Myocyte (in vitro differentiated cells): Measurements from ENCODE around the gene NCOA5. TPM values are rescaled to one million over a fixed set of nuclear protein-coding genes. Genes with fewer than 3 reads are reported as not detected.
A peak's percentile ranks its signal among the peaks of the same experiment; 100 is the strongest.

Experiments used
- DNase-seq: peaks from one replicate; pipeline ENCODE4 v3.0.0-alpha.2; 2012; ENCODE audit warnings: low read depth
- total RNA-seq: library from RNA; depleted of rRNA; stranded (reverse); fragments of >200 nt; gene quantifications from 2 replicates; pipeline ENCODE4 v1.2.3, GENCODE V29; 2014

NCOA5 gene
- total RNA-seq, 1 donor from 2014 or later = 22.9 TPM

DNA sequence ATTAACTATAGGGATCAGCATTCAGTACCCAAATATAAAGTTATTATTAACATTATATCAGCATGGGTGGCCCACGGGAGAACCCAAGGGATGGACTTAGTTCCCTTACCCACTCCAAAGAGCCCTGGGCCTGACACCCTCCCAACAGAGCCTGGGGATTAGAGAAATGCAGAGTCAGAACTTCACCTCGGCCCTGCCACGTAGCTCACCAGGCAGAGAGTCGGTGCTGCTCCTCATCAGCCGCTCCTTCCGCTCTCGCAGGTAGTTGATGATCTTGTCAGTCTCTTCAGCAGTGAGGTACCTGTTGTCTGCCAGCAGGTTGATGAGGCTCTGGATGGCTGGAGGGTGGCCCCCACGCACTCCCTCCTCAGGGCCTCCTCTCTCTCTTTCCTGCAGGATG, 26.6 kb downstream of the NCOA5 start:
- DNase-seq = no peak

DNA sequence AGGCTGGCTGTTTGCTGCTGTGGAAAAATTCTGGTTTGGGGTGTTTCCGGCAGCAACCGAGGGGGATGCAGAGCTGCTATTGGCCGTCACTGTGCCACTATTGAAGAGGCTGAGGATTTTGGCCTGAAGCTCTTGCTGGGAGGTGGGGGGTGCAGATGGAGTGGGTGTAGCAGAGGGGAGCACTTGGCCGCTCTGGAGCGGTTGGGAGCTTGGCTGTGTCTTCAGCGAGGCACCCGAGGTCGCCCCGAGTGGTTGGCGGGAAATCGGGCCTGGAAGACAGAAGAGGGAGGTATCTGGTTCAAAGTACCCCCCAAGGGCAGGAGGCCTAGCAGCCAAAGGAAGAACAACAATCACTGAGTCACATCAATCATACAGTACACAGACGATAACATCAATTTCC, 27.1 kb downstream of the NCOA5 start:
- DNase-seq = no peak

DNA sequence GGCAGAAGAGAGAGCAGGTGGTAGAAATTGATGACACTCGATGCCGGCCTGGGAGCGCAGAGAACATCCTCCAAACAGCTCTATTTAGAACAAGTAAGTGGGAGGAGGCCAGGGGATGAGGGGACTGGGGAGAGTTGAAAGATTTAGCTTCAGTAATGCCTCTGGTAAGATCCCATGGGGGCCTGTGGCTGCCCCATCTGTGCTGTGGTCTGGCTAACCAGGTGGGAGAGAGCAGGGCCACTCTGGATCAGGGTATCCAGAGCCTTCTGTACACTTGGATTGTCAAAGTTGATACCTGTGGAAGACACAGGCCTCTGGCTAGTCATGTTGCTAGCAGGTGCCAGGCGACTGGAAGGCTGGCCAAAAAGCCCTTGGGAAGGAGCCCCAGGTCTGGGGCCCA, 27.6 kb downstream of the NCOA5 start:
- DNase-seq = peak; percentile 79

DNA sequence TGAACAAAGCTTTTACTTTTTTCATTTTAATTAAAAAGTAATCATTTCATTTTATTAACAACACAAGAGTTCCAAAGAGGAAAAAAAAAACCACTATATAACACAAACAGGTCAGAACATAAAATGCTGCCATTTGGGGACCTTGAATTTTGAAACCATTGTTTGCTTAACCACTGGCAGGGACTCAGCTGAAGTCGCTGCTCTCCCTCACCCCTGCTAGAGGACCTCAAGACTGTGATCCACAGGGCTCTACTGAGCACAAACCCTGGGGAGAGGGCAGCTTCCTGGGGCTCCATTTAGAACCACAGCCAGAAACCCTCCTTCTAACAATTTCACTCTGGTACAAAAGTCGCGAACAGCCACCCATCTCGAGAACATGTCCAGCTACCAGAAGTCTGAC, 28.8 kb downstream of the NCOA5 start:
- DNase-seq = no peak

DNA sequence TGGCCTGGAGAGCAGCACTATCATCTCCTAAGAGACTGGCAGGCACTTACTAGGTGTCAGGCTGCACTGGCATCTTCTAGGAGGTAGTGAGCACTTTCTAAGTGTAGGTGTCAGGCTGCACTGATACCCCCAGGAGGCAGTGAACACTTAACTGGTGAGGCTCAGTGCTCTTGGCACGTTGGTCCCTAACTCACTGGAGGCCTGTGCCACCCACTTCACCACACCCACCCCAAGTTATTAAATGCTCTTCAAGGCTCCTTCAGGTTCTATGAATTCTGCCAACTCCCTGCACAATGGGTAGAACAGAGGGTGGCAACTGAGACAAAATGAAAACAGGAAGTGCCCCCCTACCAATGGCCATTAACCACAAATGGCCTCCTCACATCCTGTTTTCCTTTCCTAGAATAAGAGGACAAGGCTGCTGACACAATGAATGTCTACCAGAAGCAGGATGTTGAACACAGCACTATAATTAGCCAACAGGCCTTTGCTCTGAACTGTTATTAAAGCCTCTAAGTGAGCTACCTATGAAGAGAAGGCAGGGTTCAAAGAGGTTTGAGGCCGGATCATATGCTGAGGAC, 29.4 kb downstream of the NCOA5 start:
- DNase-seq = no peak

DNA sequence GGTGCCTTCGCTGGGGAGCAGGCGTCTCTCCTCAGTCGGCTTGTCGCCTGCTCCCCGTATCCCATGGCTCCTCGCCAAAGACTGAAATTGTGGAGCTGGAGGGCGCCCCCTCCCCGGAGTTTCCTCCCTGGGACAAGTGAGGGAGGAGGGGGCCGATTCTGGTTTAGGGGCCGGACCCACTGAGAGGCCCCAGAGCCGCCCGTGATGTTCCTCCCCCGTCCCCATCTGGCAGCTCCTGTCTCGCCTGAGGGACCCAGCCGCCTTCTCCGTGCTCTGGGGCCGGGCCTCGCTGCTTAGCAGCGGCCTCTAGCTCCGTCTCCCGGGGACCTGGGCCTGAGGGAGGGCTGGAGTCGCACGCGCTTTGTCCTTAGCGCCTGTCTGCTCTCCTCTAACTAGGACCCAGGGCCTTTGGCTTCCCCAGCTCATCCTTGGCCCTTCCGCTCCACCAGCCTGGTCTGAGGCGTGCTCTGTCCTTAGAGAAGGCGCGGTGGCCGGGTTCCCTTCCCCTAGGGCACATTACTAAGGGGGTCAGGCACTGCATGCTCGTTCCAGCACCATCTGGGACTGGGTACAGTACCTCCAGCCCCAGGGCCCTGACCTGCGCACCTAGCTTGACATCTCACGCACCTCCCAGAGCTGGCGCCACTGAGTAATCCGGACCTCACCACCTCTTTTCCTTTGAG, 31.0 kb downstream of the NCOA5 start:
- DNase-seq = no peak

DNA sequence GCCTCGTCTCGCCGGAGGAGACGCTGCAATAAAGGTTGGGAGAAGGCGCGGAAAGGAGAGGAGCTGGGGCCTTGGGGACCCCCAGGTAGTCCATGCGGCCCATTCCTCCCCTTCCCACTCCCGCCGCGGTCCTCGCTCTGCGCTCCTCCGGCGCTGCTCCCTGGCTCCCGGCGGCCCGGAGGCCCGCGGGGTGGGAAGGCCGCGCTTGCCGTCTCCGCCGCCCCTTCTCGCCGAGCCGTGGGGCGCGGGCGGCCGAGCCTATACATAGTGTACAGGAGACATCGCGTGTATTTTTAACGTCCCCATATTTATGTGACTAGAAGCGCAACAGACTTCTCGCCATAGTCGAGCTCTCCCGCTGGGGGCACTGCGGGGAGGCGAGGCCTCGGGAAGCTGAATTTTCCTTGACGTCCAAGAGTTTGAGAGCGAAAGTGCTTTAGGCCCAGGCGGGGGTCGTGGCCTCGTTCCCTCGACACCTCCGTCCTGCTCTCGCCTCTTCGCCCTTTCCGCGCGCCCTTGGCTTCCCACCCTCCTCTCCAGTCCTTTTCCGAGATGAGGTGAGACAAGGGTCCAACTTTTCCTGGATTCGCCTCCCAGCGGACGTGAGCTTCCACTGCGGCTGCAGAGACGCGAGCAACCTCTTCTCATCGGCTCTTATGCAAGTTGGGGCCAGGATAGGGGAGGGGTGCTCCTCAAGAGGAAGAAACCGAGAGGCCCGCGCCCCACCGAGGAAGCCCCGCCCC, 31.7 kb downstream of the NCOA5 start:
- DNase-seq = no peak

DNA sequence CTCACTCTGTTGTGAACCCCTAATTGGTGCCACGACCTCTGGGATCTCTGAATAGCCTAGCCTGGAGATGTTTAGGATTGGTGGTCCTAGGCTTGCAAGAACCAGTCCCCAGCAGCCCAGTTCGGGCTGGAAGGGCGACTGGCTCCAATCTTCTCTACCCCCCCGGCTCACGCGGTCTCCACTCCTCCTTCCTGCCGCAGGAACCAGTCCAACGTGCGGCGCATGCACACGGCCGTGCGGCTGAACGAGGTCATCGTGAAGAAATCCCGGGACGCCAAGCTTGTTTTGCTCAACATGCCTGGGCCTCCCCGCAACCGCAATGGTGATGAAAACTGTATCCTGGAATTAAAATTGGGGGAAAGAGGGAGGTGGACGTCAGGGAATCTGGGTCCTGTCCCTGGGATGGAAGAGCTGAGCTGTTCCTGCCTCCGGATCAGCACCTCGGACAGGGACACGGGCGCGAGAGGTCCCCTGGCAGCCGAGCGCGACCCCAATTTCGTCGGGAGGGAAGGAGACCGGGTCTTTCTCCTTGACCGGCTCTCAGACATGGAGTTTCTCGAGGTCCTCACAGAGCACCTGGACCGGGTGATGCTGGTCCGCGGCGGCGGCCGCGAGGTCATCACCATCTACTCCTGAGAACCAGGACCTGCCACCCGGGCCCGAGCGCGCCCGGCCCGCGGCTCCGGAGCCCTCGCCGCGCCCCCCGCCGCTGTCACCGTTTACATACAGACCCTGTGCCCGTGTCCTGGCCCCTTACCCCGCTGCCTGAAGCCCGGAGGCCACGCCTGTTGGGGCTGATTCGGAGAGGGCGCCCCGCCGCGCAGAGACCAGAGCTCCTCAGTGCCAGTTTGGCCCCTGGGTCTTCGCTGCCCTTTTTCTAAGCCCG, 32.5 kb downstream of the NCOA5 start:
- peak; percentile 51 for DNase-seq

DNA sequence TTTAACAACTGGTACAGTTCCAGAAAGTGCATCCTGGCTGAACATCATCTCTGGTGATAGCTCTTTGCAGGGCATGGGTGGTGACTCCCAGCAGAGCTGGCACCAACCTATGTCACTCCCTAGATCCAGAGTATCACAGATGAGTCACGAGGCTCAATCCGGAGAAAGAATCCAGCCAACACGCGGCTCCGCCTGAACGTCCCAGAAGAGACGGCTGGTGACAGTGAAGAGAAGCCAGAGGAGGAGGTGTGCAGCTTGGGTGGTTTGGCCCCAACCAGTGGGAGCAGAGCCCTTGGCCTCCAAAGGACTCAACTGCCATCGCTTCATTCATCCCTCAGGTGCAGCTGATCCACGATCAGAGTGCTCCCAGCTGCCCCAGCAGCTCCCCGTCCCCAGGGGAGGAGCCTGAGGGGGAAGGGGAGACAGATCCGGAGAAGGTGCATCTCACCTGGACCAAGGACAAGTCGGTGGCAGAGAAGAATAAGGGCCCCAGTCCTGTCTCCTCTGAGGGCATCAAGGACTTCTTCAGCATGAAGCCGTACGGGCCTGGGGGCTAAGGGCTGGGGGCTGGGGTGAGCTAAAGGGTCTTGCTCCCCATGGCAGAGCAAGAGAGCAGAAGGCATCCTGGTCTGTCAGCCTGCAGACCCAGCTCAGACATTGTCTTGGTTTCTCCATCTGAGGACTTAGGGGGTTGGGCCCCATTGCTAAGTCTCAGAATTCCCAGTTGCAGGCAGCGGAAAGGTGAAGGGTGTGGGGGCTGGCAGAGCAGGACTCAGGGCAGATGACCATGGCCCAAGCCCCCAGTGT, 33.5 kb downstream of the NCOA5 start:
- DNase-seq = no peak

DNA sequence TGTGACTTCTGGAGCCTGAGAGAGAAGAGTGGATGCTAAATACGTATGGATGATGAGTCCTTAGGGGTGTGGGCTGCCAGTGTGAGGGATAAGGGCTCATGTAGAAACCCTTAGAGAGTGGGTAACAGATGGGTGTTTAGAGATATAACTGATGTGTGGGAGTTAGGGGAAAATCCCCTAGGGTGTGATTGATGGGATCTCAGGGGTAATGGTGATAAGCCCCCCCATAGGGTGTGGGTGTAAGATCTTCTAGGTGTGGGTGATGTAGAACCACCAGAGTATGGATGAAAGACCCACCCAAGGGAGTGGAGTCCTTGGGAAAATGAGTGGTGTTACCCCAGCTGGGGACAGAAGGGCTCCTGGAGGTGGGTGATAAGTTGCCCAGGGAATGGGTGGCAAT, 34.5 kb downstream of the NCOA5 start:
- DNase-seq = no peak

DNA sequence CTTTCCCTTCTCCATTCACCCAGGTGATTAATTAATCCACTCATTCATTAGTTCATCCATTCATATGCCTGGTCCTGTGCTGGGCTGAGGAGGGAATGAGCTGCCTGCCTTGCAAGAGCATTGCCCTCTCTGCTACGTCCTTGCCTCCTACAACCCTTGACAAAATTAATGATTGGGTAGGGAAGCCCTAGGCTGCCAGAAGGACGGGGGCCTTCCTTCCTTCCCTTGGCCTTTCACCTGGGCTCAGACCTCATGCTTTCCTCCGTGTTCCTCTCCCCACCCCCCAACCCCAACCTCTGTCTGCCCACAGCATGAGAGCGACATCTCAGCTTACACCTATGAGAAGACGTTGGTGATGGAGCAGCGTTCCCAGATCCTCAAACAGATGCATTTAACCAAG, 35.2 kb downstream of the NCOA5 start:
- no peak for DNase-seq

DNA sequence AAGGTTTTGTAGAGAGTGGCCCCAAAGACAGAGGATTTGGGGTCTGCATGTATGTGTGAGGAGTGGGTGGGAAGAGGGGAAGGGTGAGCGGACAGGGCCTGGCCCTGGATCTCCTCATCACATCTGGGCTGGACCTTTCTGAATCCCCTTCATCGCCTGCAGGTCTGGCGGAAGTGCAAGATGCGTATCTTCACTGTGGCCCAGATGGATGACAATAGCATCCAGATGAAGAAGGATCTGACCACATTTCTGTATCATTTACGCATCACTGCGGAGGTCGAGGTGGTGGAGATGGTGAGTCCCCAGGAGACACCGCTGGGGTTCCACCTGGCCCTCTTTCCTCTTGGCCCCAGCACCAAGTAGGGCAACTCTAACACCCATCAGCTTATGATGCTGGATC, 36.3 kb downstream of the NCOA5 start:
- DNase-seq = no peak

DNA sequence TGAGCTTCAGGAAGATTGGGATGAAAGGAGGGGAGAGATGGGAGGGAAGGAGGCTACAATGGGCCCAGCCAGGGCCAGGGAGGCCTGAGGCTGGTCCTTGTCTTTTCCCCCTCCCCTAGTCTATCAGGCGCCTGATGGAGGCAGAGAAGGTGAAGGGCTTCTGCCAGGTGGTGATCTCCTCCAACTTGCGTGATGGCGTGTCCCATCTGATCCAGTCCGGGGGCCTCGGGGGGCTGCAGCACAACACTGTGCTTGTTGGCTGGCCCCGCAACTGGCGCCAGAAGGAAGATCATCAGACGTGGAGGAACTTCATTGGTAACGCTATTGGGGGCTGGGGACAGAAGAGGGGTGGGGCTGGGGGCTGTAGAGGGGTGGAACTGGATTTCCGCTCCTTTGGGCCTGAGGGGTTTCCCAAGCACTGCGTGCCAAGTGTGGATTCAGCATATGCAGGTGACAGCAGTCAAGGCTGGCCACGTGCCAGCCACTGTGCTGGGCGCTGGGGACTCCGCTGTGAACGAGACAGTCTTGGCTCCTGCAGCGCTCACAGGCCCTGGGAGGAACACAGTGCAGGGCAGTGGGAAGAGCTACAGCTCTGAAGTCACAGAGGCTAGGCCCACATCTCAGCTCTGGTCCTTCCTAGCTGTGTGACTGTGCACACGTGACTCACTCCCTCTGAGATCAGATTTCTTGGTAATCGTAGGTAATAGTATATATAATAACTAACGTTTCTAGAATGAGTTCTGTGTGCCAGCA, 38.0 kb downstream of the NCOA5 start:
- no peak for DNase-seq

DNA sequence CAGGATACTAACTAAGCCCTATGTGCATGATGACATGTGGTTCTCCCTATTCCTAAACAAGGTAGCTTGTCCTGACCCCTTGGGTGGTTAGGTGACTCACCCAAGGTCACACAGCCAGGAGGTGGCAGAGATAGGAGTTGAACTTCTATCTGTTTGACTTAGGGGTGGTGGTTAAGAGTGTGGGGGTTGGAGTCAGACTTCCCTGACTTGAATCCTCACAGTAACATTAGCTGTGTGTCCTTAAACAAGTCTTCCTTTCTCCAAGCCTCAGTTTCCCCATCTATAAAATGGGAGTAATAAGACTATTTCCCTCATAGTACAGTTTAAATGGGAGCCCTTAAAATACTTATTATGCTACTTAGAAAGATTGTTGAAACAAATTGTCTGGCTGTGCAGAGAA, 38.9 kb downstream of the NCOA5 start:
- DNase-seq = no peak

DNA sequence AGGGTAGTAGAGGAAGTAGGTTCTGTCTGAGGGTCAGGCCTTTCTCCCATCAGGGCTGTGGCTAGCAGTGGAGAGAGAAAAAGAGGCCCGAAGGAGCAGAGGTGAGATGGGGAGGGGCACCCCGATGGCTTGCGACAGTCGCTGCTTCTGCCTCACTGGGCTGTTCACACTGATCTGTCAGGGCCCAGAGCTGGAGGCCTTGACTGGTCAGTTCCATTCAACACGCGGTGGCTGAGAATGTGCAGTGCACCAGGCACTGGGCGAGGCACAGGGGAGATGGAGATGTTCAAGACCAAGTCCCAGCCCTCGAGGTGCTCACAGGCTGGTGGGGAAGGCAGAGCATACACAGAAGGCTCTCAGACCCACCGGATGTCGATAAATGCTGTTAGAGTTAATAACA, 39.3 kb downstream of the NCOA5 start:
- DNase-seq = no peak

DNA sequence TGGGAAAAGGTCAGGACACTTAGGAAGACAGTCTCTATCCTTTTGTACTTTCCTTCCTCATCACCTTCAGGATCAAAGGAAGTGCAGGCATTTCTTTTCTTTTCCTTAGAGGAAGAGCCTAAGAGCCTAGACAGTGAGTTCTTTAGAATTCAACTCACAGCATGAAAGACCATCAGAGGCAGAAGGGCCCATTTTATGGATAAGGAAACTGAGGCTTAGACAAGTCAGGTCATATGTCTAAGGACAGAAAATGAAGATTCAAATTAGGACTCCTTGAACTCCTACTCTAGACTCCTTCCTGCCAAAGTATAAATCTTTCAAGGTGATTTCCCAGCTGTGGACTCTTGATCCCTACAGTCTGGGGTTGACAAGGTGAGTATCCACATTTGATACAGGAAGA, 39.9 kb downstream of the NCOA5 start:
- DNase-seq = no peak

DNA sequence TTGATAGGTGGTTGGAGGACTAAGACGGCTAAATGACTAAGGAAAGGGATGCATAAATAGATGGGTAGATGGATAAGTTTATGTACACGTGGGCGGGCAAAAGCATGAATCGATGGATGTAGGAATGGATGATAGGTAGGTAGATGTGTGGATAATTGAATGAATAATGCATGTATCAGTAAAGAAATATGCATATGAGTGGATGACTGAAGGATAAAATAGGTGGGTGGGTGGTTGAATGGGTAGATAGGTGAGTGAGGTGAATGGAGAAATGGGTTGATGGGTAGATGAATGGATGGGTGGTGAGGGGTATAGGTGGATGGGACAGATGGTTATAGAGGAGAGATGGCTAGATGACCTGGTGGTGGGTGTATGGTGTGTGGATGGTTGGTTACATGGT, 40.6 kb downstream of the NCOA5 start:
- DNase-seq = no peak

DNA sequence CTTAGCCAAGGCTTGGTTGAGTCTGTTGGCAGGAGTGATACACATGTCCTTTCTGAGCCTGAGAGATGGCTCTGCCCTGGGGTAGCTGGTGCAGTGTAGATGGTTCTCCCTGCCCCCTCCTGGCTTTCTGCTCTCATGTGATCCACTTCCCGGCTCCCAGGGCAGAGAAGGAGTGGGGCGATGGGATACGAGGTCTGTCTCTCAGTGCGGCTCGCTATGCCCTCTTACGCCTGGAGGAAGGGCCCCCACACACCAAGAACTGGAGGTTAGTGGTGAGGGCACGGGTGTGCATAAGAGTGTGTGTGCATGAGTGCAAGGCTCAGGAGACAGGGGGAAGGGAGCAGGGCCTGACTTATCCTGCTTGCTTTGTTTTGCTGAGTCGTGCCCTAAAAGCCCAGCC, 41.9 kb downstream of the NCOA5 start:
- no peak for DNase-seq

DNA sequence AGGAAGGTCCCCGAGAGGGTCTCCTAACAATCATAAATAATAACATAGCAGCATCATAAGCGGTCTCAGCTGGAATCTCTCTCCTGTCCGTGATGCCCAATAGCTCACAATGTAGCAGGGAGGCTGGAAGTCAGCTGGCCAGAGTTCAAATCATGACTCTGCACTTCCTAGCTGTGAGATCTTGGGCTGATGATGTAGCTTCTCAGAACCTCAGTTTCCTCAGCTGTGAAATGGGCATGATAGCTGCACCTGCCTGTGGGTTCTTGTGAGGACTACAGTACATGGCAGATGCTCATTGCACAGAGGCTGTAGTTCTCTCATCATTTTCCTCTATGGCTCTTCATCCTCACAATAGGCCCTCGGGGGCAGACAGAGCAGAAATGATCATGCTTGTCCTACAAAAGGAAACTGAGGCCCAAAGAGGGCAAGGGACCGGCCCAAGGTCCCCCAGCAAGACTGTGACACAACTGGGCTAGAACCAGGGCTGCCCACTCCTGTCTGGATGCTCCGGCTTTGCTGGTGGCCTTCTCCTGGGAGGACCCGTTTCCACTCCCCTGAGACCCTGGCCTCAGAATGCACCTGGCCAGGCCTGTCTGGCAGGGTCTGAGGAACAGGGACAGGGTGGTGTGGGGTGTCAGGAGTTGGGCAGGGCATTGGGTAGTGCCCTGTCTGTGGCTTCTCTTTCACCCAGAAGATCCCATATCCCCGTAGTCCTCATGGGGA, 43.0 kb downstream of the NCOA5 start:
- no peak for DNase-seq

DNA sequence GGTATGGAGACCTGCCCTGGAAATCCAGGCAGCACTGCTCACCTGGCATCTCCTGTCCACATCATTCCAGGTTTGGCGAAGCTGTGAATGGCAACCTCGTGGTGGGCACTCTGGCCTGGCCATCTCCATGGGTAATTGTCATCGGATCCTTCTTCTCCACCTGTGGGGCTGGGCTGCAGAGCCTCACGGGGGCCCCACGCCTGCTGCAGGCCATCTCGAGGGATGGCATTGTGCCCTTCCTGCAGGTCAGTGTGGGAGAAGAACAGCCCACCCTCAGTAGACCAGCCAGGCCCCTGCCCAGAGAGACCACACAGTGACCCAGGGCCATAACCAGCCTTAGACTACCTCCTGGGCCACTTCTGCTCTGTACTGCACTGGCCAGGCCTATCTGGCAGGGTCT, 44.9 kb downstream of the NCOA5 start:
- no peak for DNase-seq
